HG02623 (cell line): ENCODE data around the gene PLPP1.

ENCODE experiments used
- ATAC-seq: cut with Tn5 transposase; IDR thresholded peaks from one replicate; pipeline ENCODE4 v1.9.1; 2021; ENCODE audit warnings: moderate library complexity; ENCODE audit not compliant: unreplicated experiment

PLPP1 gene

GRCh38 chr5:55534436-55535198 is at the start of gene PLPP1:
Gene PLPP1 (minus strand): TSS chr5:55534964. CDS start chr5:55534629, 335 bp downstream.
- ATAC-seq: peak; percentile 81

GRCh38 chr5:55583578-55583977 is 48.8 kb upstream of the PLPP1 start:
- no peak for ATAC-seq

DNA sequence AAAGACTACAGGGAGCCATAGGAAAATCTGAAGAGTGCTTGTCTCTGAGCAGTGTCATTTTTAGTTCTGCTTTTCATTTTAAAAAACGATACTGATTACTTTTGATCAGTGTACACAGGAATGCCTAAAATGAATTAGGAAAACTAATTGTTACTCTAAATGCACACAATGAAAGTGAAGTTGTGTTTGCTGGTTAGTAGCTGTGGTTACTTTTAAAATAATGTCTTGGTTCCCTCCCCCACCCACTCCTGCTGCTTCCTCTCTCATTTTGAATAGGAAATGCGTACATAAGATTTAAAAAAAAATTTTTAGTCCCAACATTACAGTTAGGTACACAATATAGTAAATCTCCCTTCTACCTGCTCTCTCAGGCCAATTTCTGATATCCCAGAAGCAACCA is 47.5 kb upstream of the PLPP1 start:
- no peak for ATAC-seq

DNA sequence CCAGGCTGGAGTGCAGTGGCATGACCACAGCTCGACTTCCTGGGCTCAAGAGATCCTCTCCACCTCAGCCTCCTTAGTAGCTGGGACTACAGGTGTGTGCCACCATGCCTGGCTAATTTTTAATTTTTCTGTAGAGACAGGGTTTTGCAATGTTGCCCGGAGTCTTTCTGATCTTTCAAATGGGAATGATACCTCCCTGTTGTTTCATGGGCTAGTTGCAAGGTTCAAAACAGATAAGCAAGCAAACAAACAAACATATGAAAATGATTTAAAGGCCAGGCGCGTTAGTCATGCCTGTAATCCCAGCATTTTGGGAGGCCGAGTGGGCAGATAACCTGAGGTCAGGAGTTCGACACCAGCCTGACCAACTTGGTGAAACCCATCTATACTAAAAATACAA is 45.3 kb upstream of the PLPP1 start:
- no peak for ATAC-seq

GRCh38 chr5:55578771-55579170 is 44.0 kb upstream of the PLPP1 start:
- no peak for ATAC-seq

GRCh38 chr5:55577353-55578060 is 42.7 kb upstream of the PLPP1 start:
- ATAC-seq: no peak

DNA sequence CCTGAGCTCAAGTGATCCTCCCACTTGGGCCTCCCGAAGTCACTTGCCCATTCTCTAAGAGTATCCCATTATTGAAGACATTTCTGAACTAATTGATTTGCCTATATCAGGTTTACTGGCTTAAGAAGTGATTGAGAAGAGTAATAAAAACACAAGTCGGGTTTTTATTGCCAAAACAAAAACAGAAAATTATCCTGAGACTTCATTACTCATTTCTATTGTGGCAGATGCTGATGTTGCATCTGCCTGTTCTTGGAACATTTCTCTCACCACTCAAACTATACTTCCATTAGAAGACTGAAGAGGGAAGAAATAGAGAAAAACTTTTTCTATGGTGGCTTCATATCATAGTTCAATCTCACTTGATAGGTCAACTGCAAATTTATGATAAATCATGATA is 41.9 kb upstream of the PLPP1 start:
- no peak for ATAC-seq

- no peak for ATAC-seq
These were observed 41.2 kb upstream of the PLPP1 start for GRCh38 chr5:55575815-55576583.

GRCh38 chr5:55572600-55572999 is 37.8 kb upstream of the PLPP1 start:
- ATAC-seq: no peak

DNA sequence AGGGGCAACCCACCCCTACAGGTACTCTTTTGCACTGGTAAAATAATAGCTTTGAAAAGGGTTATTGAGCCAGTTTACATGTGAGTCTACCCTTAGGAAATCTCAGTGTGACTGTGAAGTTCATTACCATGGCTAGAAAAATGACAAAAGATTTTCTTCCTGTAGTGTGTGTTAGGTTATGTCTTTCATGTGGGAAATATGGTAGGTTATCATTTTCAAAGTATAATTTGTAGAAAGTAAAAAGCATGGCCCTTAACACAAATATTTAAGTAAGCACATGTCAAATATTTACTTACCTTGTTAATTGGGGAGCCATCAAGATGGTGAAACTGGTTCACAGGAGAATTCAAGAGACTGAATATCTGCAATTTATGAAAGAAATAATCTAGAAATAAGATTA is 37.3 kb upstream of the PLPP1 start:
- ATAC-seq: no peak

DNA sequence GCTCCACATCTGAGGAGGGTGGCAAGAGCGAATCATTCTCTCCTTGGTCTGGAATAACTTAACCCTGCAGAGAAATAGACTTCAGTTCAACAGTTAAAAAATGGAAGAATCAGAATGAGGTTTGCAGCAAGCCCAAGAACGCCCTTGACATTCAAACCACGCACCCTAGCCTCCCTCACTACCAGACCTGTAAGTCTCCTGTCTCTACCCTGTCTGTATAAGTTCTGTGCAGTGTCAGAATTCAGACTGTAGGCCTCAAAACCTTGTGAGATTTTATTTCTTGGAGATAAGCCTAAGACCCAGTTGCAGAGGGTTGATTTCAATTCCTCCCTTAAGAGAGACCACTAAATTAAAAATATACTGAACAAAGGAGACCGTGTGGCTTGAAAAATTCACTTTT is 35.8 kb upstream of the PLPP1 start:
- no peak for ATAC-seq

GRCh38 chr5:55570026-55570425 is 35.3 kb upstream of the PLPP1 start:
- no peak for ATAC-seq

GRCh38 chr5:55569513-55569865 is 34.7 kb upstream of the PLPP1 start:
- ATAC-seq: no peak

GRCh38 chr5:55568654-55569512 is 34.1 kb upstream of the PLPP1 start:
- no peak for ATAC-seq

GRCh38 chr5:55564721-55565120 is 30.0 kb upstream of the PLPP1 start:
- no peak for ATAC-seq

DNA sequence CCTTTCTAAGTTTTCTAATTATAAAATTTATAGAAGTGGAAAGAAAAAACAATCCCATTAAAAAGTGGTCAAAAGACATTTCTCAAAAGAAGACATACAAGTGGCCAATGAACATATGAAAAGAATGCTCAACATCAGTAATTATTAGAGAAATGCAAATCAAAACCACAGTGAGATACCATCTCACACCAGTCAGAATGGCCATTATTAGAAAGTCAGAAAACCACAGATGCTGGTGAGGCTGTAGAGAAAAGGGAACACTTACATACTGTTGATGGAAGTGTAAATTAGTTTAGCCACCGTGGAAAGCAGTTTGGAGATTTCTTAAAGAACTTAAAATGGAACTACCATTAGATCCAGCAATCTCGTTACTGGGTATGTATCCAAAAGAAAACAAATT is 23.7 kb upstream of the PLPP1 start:
- no peak for ATAC-seq

DNA sequence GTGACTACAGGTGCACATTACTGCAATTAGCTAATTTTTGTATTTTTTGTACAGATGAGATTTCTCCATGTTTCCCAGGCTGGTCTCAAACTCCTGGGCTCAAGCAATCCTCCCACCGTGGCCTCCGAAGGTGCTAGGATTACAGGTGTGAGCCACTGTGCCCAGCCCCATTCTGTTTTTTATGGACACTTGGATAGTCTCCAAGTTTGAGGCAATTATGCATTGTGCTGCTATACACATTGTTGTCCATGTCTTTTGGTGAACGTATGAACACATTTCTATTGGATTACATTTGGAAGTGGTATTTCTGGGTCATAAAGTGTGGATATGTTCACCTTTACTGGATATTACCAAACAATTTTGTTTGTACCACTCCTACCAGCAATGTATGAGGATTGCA is 22.4 kb upstream of the PLPP1 start:
- no peak for ATAC-seq

DNA sequence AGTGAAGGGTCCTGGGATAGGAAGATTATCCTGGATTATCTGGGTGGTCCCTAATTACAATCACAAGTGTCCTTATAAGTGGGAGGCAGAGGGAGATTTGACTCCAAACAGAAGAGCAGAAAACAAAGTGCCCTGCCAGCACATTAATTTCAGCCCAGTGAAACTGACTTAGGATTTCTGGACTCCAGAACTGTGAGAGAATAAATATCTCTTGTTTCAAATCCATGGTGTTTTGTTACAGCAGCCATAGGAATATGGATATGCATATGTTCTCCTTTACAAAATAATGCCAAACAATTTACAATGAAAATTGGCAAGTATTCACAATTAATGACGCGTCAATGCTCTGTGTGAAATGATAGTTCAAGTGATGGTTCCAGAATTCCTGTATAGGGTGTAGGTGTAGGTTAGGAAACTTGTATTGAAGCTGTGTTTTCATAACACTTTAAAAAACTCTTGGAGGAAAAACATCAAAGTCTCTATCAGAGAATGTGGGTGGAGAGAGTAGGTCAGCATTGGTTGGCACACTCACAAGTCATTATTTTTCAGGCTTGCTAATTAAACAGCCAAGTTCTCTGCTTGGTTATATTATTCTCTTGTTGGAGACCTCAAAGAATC is 19.9 kb upstream of the PLPP1 start:
- ATAC-seq: no peak

- ATAC-seq: no peak
These were observed 17.1 kb upstream of the PLPP1 start for GRCh38 chr5:55551904-55552303.

DNA sequence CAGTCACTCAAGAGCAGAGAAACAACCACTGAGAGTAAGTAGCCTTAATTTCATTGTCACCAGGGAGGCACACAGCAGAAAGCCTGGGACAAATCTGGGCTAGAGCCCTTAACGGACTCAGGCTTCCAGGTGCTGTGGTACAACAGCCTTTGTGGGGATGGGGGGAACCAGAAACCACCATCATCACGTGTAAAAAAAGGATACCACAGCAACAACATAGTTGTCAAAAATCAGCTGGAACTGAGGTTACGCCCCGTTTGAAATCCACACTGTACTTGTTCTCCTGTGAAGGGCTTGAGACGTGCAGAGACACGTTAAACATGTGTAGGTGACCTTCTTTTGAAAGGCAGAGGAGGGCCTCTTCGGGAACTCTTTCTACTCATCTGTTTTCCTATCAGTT is 16.6 kb upstream of the PLPP1 start:
- no peak for ATAC-seq

- no peak for ATAC-seq
These were observed 13.0 kb upstream of the PLPP1 start for GRCh38 chr5:55547781-55548180.
